Right lobe of liver (tissue), 6 donors: Measurements from ENCODE around the gene CABP7. TPM values are rescaled to one million over a fixed set of nuclear protein-coding genes. Genes with fewer than 3 reads are reported as not detected.
A peak's percentile ranks its signal among the peaks of the same experiment; 100 is the strongest.

Experiments used
- ATAC-seq, 4 donors: fragments of 200-7000 bp; cut with Tn5 transposase; one replicate each; pipeline ENCODE4 v1.9.1; 2020; ENCODE audit warnings: mild to moderate bottlenecking in 4 of 4, moderate library complexity in 4 of 4
- DNase-seq, 3 donors: peaks; one replicate each; pipeline ENCODE4 v3.0.0-alpha.2; 2020
- H3K27ac ChIP-seq, 3 donors: fragments of 200-600 bp; one replicate each; pipeline ENCODE4 v1.8.0; 2022
- H3K27me3 ChIP-seq, 2 donors: fragments of 200-600 bp; one replicate each; pipeline ENCODE4 v1.8.0; 2022
- H3K36me3 ChIP-seq, 4 donors: fragments of 200-600 bp; sonication (generic) in 1 of 4; one replicate each; pipeline versions ENCODE4 v1.5.1 to v1.8.0; 2017 to 2022; ENCODE audit warnings: control low read depth in 1 of 4
- H3K4me1 ChIP-seq, 4 donors: fragments of 200-600 bp; sonication (generic) in 1 of 4; one replicate each; pipeline versions ENCODE4 v1.5.1 to v1.8.0; 2017 to 2022; ENCODE audit warnings: control low read depth in 1 of 4
- H3K4me3 ChIP-seq, 3 donors: fragments of 200-600 bp; one replicate each; pipeline ENCODE4 v1.8.0; 2022
- H3K9me3 ChIP-seq, 4 donors: fragments of 200-600 bp; sonication (generic) in 1 of 4; one replicate each; pipeline versions ENCODE4 v1.5.1 to v1.8.0; 2017 to 2022; ENCODE audit warnings: control low read depth in 1 of 4
- POLR2A ChIP-seq: fragments of 450-650 bp; IDR thresholded peaks from one replicate; pipeline ENCODE4 v1.6.1; 2017; ENCODE audit warnings: antibody characterized with exemption, mild to moderate bottlenecking
- WGBS: methylation state at CpG from one replicate; pipeline ENCODE4 v1.1.6; 2018; ENCODE audit warnings: low coverage, low lambda C conversion rate; ENCODE audit not compliant: insufficient coverage; ENCODE audit errors: missing lambda C conversion rate; 5-methylcytosine and 5-hydroxymethylcytosine counted together
- intact Hi-C, 2 donors: fragments of 100-400 bp; cut with DNase I; formaldehyde crosslinking; loops; one replicate each; pipeline versions ENCODE4 v1.11.2 to v1.14.1; 2022
- total RNA-seq, 6 experiments: library from RNA; depleted of rRNA in 2 of 6; stranded (reverse); fragments of >200 nt in 2 of 6; fragmentation: NEBNext Ultra II Directional in 3 of 6; extraction: Animal tissue kit (Norgen Biotek cat#: 25700) in 3 of 6; gene quantifications; one replicate each; pipeline versions ENCODE4 v1.1.0 to v1.2.4, GENCODE V29; 2016 to 2023
- TF ChIP-seq, protein P1 (sequence below), 4 donors: fragments of 200-600 bp in 3 of 4; fragments of 450-650 bp in 1 of 4; IDR thresholded peaks; one replicate each; pipeline versions ENCODE4 v1.5.1 to v1.8.0; 2016 to 2022; ENCODE audit warnings: antibody characterized with exemption in 4 of 4, mild to moderate bottlenecking in 2 of 4
- donor health status: DM: no; HTN: yes; CAD: no.
- donor health status: DM: no; HTN: no; CAD: no.
- donor health status: DM: no; HTN: no; CAD: no.
- donor health status: DM: no; HTN: yes; CAD: no.
- donor health status: DM: no; HTN: yes; CAD: no.

Gene CABP7
- total RNA-seq, 6 experiments from 2014 or later = not detected

DNA sequence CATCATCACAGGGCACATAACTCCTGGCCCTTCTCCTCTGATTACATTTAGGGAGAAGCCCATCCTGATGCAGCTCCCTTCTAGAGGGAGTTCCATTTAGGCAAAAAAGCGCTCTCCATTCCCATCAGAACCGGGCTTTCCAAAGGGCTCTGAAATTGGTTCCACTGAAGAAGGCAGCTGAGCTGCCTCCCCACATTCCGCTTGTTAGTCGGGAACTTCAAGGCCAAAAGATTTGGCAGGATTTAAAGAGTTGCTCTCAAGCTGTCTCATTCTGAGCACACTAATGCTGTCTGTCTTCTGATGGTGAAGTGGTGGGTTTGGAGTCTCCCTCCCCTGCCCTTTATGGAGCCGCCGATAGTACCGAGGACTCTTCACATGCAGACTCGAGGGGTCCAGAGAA lies 26.6 kb upstream of the CABP7 start:
- intact Hi-C loops = loop anchor here in 1 of 2 donors (10.0 kb wide), 1 partner anchor 402 kb away; no protein-coding TSS in a partner anchor
- 69% methylated on average over 5 of the region's 8 CpGs for WGBS
- H3K4me3 ChIP-seq = no peak overlapping the region
- H3K27ac ChIP-seq = no peak overlapping the region
- no peaks in the 10 kb centered on the region for H3K4me1 ChIP-seq
- no peaks in the 10 kb centered on the region for H3K27me3 ChIP-seq
- ATAC-seq = no peak
- no peaks in the 10 kb centered on the region for H3K9me3 ChIP-seq
- TF ChIP-seq POLR2A = no peak
- TF ChIP-seq, protein P1, sequence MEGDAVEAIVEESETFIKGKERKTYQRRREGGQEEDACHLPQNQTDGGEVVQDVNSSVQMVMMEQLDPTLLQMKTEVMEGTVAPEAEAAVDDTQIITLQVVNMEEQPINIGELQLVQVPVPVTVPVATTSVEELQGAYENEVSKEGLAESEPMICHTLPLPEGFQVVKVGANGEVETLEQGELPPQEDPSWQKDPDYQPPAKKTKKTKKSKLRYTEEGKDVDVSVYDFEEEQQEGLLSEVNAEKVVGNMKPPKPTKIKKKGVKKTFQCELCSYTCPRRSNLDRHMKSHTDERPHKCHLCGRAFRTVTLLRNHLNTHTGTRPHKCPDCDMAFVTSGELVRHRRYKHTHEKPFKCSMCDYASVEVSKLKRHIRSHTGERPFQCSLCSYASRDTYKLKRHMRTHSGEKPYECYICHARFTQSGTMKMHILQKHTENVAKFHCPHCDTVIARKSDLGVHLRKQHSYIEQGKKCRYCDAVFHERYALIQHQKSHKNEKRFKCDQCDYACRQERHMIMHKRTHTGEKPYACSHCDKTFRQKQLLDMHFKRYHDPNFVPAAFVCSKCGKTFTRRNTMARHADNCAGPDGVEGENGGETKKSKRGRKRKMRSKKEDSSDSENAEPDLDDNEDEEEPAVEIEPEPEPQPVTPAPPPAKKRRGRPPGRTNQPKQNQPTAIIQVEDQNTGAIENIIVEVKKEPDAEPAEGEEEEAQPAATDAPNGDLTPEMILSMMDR (IDR thresholded peaks at IDR 0.05) = no peak
- H3K36me3 ChIP-seq = peaks cover 0 to 7% (median 0%) of the 10 kb centered on the region in 4 donors
- DNase-seq = no peak

DNA sequence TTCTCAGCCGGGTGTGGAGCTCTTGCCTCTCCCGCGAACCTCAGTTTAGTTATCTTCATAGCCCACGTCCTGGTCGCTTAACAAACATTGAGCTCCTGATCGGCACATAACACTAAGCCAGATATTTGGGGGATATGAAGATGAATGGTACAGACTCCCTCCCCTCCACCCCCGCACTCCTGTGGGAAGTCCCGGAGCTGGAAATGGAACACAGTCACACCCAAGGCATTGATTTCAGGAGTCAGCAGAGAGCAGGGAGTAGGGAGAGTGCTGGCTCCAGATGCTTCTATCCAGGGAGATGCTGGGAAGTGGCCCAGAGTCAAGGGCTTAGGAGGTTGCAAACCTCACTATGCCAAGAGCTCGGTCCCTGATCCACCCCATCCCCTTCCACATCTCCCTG lies 26.1 kb upstream of the CABP7 start:
- ATAC-seq (no peak), DNase-seq (no peak)
- no peak overlapping the region for H3K4me3 ChIP-seq
- H3K9me3 ChIP-seq = no peaks in the 10 kb centered on the region
- H3K27me3 ChIP-seq = no peaks in the 10 kb centered on the region
- TF ChIP-seq, protein P1 (IDR thresholded peaks at IDR 0.05) = no peak
- TF ChIP-seq POLR2A = no peak
- peaks cover 0 to 7% (median 0%) of the 10 kb centered on the region in 4 donors for H3K36me3 ChIP-seq
- H3K27ac ChIP-seq = no peak overlapping the region
- intact Hi-C loops = loop anchor here in 1 of 2 donors (10.0 kb wide), 1 partner anchor 401 kb away; no protein-coding TSS in a partner anchor
- 74% methylated on average over 6 of the region's 9 CpGs for WGBS
- no peaks in the 10 kb centered on the region for H3K4me1 ChIP-seq

DNA sequence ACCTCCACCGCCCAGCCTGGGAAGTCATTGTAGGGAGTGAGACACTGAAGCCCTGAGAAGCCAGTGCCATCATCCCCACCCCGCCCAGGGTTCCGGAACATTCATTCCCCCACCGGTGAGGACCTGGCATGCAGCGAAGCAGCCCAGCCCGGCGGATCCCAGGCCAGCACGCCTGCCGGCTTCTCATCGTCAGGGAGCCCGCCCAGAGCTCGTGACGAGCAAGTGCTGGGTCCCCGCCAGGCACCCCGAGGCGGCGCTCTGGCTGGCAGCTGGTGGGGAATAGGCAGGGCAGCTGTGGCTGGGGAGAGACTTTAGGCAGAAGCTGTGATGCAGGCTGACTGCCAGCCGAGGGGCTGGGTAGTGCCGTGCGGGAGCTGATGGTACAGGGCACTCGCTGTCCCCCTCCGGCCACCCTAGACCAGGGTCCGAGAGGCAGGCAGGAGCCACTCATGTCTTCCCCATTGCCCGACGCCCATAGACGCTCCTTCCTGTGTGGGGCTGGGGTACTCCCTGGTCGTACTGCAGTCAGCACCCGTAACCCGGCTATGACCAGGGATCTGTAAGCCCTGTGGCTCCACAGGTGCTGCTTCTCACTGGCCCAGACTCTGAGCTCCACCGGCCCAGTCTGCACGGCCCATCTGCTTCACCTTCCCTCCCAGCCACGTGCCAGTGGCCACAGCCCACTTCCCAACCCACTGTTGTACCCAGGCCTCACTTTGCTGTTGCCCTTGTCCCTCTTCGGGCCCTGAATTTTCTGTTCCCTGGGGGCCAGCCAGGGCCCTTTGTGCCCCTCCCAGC lies 24.5 kb upstream of the CABP7 start:
- WGBS = 95% methylated on average over 3 of the region's 33 CpGs
- TF ChIP-seq POLR2A = no peak
- TF ChIP-seq, protein P1 (IDR thresholded peaks at IDR 0.05) = no peak
- Histone ChIP-seq H3K4me1 (no peaks in the 10 kb centered on the region), H3K9me3 (no peaks in the 10 kb centered on the region), H3K4me3 (no peak overlapping the region), H3K27ac (no peak overlapping the region), H3K27me3 (no peaks in the 10 kb centered on the region), H3K36me3 (peaks cover 0 to 7% (median 0%) of the 10 kb centered on the region in 4 donors)
- ATAC-seq (peak in 2 of 4 donors; percentile 13 to 16), DNase-seq (no peak)
- intact Hi-C loops = loop anchor here in 1 of 2 donors (10.0 kb wide), 1 partner anchor 399 kb away; no protein-coding TSS in a partner anchor

DNA sequence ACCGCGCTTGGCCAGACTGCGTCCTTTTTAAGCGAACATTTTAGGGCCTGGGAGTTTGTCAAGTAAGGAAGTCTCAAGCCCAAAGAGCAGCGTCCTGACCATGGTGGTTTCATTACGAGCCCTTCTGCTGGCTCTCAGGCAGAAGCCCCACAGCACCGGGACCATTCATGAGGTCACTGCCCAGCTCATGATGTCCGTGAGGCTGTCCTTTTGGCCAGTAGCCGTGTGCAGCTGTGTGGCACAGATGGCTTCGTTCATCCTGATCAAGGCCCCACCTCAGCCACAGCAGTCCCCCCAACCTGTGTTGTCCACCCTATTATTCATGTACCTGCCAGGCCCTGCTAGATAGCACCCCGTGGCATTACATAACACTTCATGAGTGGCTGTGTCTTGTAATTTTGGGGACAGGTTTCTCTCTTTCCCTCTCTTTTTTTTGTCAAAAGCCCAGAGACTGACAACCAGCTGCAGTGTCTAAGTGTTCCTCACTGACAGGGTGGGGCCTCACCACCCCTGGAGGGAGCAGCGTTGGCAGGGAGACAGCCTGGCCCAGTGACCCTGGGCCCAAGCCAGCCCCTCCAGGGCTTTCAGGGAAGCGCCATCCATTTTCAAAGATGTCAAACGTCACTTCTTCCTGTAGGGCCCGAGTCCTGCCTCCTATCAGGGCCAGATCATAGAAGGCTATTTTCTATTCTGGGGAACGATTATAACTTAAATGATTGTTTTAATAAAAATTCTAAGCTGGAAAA lies 21.8 kb upstream of the CABP7 start:
- Histone ChIP-seq H3K36me3 (peaks cover 0 to 7% (median 0%) of the 10 kb centered on the region in 4 donors), H3K4me3 (no peak overlapping the region), H3K4me1 (no peaks in the 10 kb centered on the region), H3K9me3 (no peaks in the 10 kb centered on the region), H3K27ac (no peak overlapping the region), H3K27me3 (no peaks in the 10 kb centered on the region)
- intact Hi-C loops = loop anchor here in 1 of 2 donors (10.0 kb wide), 1 partner anchor 397 kb away; no protein-coding TSS in a partner anchor
- DNase-seq (no peak), ATAC-seq (no peak)
- TF ChIP-seq, protein P1 (IDR thresholded peaks at IDR 0.05) = no peak
- no peak for TF ChIP-seq POLR2A
- WGBS = 72% methylated on average over 5 of the region's 16 CpGs
